HCT116 (cell line): ENCODE measurements around the gene DPYSL4.
"Not testable (repeated sequence)": the region's sequence is repeated elsewhere in the genome, so short reads cannot be mapped to it uniquely, and the experiment has no call there.

ENCODE experiments used
- POLR2A ChIP-seq: IDR thresholded peaks from 2 replicates; pipeline ENCODE4 v1.7.0; 2011; ENCODE audit warnings: borderline replicate concordance; ENCODE audit not compliant: insufficient read depth, insufficient read length; ENCODE audit errors: extremely low read depth
- SIN3A ChIP-seq: IDR thresholded peaks from 2 replicates; pipeline ENCODE4 v1.6.1; 2012; ENCODE audit warnings: low read depth
- SP1 ChIP-seq: IDR thresholded peaks from 2 replicates; pipeline ENCODE4 v1.6.1; 2012; ENCODE audit warnings: low read depth
- TCF7L2 ChIP-seq: IDR thresholded peaks from 2 replicates; pipeline ENCODE4 v1.7.0; 2011; ENCODE audit warnings: borderline replicate concordance, inconsistent platforms; ENCODE audit not compliant: insufficient read depth, insufficient read length; ENCODE audit errors: extremely low read depth
- TF ChIP-seq, protein P1 (sequence below), 3 experiments: fragments of 200-600 bp in 1 of 3; sonication (generic) in 1 of 3; IDR thresholded peaks in 2 of 3; conservative IDR thresholded peaks in 1 of 3; 2 replicates each; pipeline ENCODE4 v1.5.1; 2012 to 2017; ENCODE audit warnings: low read depth in 2 of 3, low read length in 2 of 3, antibody characterized with exemption in 1 of 3, borderline replicate concordance in 1 of 3, control low read depth in 1 of 3, mild to moderate bottlenecking in 1 of 3, mixed read lengths in 1 of 3, mixed run types in 1 of 3, moderate library complexity in 1 of 3; ENCODE audit not compliant: insufficient read depth in 1 of 3

GRCh38 chr10:132220996-132221395 is 34.2 kb downstream of the DPYSL4 start:
- TF ChIP-seq TCF7L2, SP1, SIN3A, POLR2A: not testable (repeated sequence)
- TF ChIP-seq, protein P1, sequence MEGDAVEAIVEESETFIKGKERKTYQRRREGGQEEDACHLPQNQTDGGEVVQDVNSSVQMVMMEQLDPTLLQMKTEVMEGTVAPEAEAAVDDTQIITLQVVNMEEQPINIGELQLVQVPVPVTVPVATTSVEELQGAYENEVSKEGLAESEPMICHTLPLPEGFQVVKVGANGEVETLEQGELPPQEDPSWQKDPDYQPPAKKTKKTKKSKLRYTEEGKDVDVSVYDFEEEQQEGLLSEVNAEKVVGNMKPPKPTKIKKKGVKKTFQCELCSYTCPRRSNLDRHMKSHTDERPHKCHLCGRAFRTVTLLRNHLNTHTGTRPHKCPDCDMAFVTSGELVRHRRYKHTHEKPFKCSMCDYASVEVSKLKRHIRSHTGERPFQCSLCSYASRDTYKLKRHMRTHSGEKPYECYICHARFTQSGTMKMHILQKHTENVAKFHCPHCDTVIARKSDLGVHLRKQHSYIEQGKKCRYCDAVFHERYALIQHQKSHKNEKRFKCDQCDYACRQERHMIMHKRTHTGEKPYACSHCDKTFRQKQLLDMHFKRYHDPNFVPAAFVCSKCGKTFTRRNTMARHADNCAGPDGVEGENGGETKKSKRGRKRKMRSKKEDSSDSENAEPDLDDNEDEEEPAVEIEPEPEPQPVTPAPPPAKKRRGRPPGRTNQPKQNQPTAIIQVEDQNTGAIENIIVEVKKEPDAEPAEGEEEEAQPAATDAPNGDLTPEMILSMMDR (IDR thresholded peaks at IDR 0.05 in 2 of 3, conservative IDR thresholded peaks at IDR 0.05 in 1 of 3; ENCODE audit: borderline replicate concordance in 1 of 3, insufficient read depth in 1 of 3, low read depth in 2 of 3, low read length in 2 of 3), result not testable (repeated sequence)
